Spleen (tissue), 13 donors: ENCODE measurements around the gene DNMT1. TPM values are rescaled to one million over a fixed set of nuclear protein-coding genes. Genes with fewer than 3 reads are reported as not detected.
"Not testable (repeated sequence)": the region's sequence is repeated elsewhere in the genome, so short reads cannot be mapped to it uniquely, and the experiment has no call there.

Source experiments
- DNase-seq: peaks from one replicate; pipeline ENCODE4 v3.0.0-alpha.2; 2020
- H3K27ac ChIP-seq, 8 donors: fragments of 200-600 bp; sonication (generic) in 7 of 8; 1 replicate in 4 of 8; 2 replicates in 4 of 8; pipeline versions ENCODE4 v1.5.0 to v1.8.0; 2016 to 2021; ENCODE audit warnings: inconsistent platforms in 4 of 8, mild to moderate bottlenecking in 4 of 8, moderate library complexity in 1 of 8
- H3K27me3 ChIP-seq, 7 donors: fragments of 200-600 bp; sonication (generic) in 6 of 7; replicated peaks in 1 of 7; 1 replicate in 4 of 7; 2 replicates in 3 of 7; pipeline versions ENCODE4 v1.5.0 to v1.8.0; 2016 to 2021; ENCODE audit warnings: inconsistent platforms in 3 of 7, mild to moderate bottlenecking in 1 of 7
- H3K36me3 ChIP-seq, 6 donors: fragments of 200-600 bp; sonication (generic) in 5 of 6; 1 replicate in 4 of 6; 2 replicates in 2 of 6; pipeline versions ENCODE4 v1.5.0 to v1.8.0; 2016 to 2021; ENCODE audit warnings: inconsistent platforms in 2 of 6
- H3K4me1 ChIP-seq, 6 donors: fragments of 200-600 bp; sonication (generic) in 5 of 6; 1 replicate in 3 of 6; 2 replicates in 3 of 6; pipeline versions ENCODE4 v1.5.0 to v1.8.0; 2016 to 2021; ENCODE audit warnings: inconsistent platforms in 3 of 6
- H3K4me3 ChIP-seq, 8 donors: fragments of 200-600 bp; sonication (generic) in 7 of 8; 1 replicate in 4 of 8; 2 replicates in 4 of 8; pipeline versions ENCODE4 v1.5.0 to v1.8.0; 2016 to 2021; ENCODE audit warnings: inconsistent platforms in 4 of 8, mild to moderate bottlenecking in 4 of 8, moderate library complexity in 2 of 8
- H3K9me3 ChIP-seq, 8 donors: fragments of 200-600 bp; sonication (generic) in 7 of 8; 1 replicate in 4 of 8; 2 replicates in 4 of 8; pipeline versions ENCODE4 v1.5.0 to v1.8.0; 2016 to 2021; ENCODE audit warnings: inconsistent platforms in 4 of 8
- CTCF ChIP-seq, 11 experiments: fragments of 200-600 bp in 7 of 11; fragments of 450-650 bp in 4 of 11; sonication (generic) in 4 of 11; IDR thresholded peaks in 8 of 11; conservative IDR thresholded peaks in 3 of 11; 1 replicate in 7 of 11; 2 replicates in 4 of 11; pipeline versions ENCODE4 v1.4.0 to v1.8.0; 2016 to 2021; ENCODE audit warnings: antibody characterized with exemption in 11 of 11, inconsistent platforms in 4 of 11, mild to moderate bottlenecking in 1 of 11
- POLR2A ChIP-seq, 3 donors: fragments of 450-650 bp; IDR thresholded peaks; one replicate each; pipeline ENCODE4 v1.5.1; 2017; ENCODE audit warnings: antibody characterized with exemption in 3 of 3, mild to moderate bottlenecking in 1 of 3
- POLR2AphosphoS5 ChIP-seq, 3 donors: sonication (generic); formaldehyde crosslinking; IDR thresholded peaks; one replicate each; pipeline ENCODE4 v1.5.1; 2017; ENCODE audit warnings: antibody characterized with exemption in 3 of 3
- WGBS, 5 donors: extraction: QIAGEN DNeasy Blood & Tissue Kit in 3 of 5; methylation state at CpG; one replicate each; pipeline versions ENCODE4 v1.1.5 to v1.1.7; 2013 to 2018; 5-methylcytosine and 5-hydroxymethylcytosine counted together
- intact Hi-C: fragments of 100-400 bp; cut with DNase I; formaldehyde crosslinking; loops from one replicate; pipeline ENCODE4 v1.15.0; 2023; ENCODE audit warnings: low total_unique reads
- long read RNA-seq, 2 donors: transcript quantifications; one replicate each; lab custom pipeline, GENCODE V29; 2026
- polyA plus RNA-seq, 3 donors: library from polyadenylated mRNA; stranded (reverse); fragments of 200-250 nt; gene quantifications; one replicate each; pipeline ENCODE4 v1.2.1, GENCODE V29; 2013
- total RNA-seq, 7 donors: library from RNA; depleted of rRNA in 3 of 7; stranded (reverse); fragments of >200 nt in 3 of 7; fragmentation: NEBNext Ultra II Directional in 4 of 7; extraction: Animal tissue kit (Norgen Biotek cat#: 25700) in 4 of 7; gene quantifications; one replicate each; pipeline versions ENCODE4 v1.1.0 to v1.2.1, GENCODE V29; 2016 to 2021
- donor health status: healthy with polysubstance abuse.
- donor health status: DM: no; HTN: no; CAD: no; lungs with moderate emphysema.
- donor health status: DM: no; HTN: no; CAD: no.
- donor health status: Bipolar disorder and iron deficiency.
- donor health status: healthy.
- donor health status: DM: no; HTN: no; CAD: no.
- donor health status: DM: yes; HTN: yes; CAD: no.

The DNMT1 gene
- total RNA-seq (100 to 1,000 TPM in 2 of 7 donors, 10 to 100 TPM in 5; 66.9 to 131 (median 77.2) TPM), polyA plus RNA-seq (10 to 100 TPM; 40.6 to 43.3 (median 41.1) TPM)
- long read RNA-seq, donor 1, partial matches to known transcripts, result 7 of 7 reads
- long read RNA-seq, donor 1, other reads (novel, unspliced or antisense), result 0 of 7 reads
- long read RNA-seq, donor 2, partial matches to known transcripts, result 125 of 126 reads
- long read RNA-seq, donor 2, other reads (novel, unspliced or antisense), result 0 of 126 reads

- H3K36me3 ChIP-seq, result peaks cover 0 to 31% (median 0%) of the 10 kb centered on the region in 6 donors
- intact Hi-C loops, result loop anchor here (10.0 kb wide), 1 partner anchor 50 kb away; no protein-coding TSS in a partner anchor
- H3K27ac ChIP-seq, result peak within 1 kb of the TSS; percentile 79 to 92 (median 88)
- no peaks in the 10 kb centered on the region for H3K27me3 ChIP-seq
- peak in 1 of 11 experiments; percentile 10 for TF ChIP-seq CTCF (IDR thresholded peaks at IDR 0.05 in 8 of 11, conservative IDR thresholded peaks at IDR 0.05 in 3 of 11)
- TF ChIP-seq POLR2A (IDR thresholded peaks at IDR 0.05), result peak in 2 of 3 donors; percentile 27 to 44
- TF ChIP-seq POLR2AphosphoS5 (IDR thresholded peaks at IDR 0.05), result peak; percentile 92 to 95 (median 94)
- 0 to 1% (median 0%) methylated on average over 15 to 71 of the region's 71 CpGs for WGBS, 5 donors
- H3K9me3 ChIP-seq, result no peaks in the 10 kb centered on the region
- H3K4me1 ChIP-seq, result peaks cover 17 to 78% (median 45%) of the 10 kb centered on the region in 6 donors
- H3K4me3 ChIP-seq, result peak within 1 kb of the TSS; percentile 87 to 99 (median 94)
- peak; percentile 98 for DNase-seq
These were observed at the start of gene DNMT1 for GRCh38 chr19:10194500-10195198. Gene DNMT1, minus strand, starts transcription at chr19:10194953. Its CDS starts 54 bp downstream, at chr19:10194899.

GRCh38 chr19:10243606-10244005 is 48.9 kb upstream of the DNMT1 start:
- intact Hi-C loops, result loop anchor here (10.0 kb wide), 1 partner anchor 49 kb away; the partner anchor contains the start of gene DNMT1
- no peaks in the 10 kb centered on the region for H3K27me3 ChIP-seq
- WGBS, 5 donors, result 94 to 97% (median 95%) methylated on average over 6 to 7 of the region's 7 CpGs
- TF ChIP-seq CTCF (IDR thresholded peaks at IDR 0.05 in 8 of 11, conservative IDR thresholded peaks at IDR 0.05 in 3 of 11) (no peak), POLR2AphosphoS5 (IDR thresholded peaks at IDR 0.05) (no peak)
- DNase-seq, result no peak
- H3K9me3 ChIP-seq, result no peaks in the 10 kb centered on the region
- H3K4me1 ChIP-seq, result peaks cover 0 to 12% (median 0%) of the 10 kb centered on the region in 6 donors
- no peak overlapping the region for H3K4me3 ChIP-seq
- no peak overlapping the region for H3K27ac ChIP-seq
- no peaks in the 10 kb centered on the region for H3K36me3 ChIP-seq

GRCh38 chr19:10241826-10242449 is 47.2 kb upstream of the DNMT1 start:
- H3K4me3 ChIP-seq, DNase-seq, H3K9me3 ChIP-seq, H3K36me3 ChIP-seq, H3K27me3 ChIP-seq, H3K27ac ChIP-seq: not testable (repeated sequence)
- peaks cover 0 to 25% (median 1%) of the 10 kb centered on the region in 6 donors for H3K4me1 ChIP-seq
- intact Hi-C loops, result loop anchor here (10.0 kb wide), 1 partner anchor 47 kb away; the partner anchor contains the start of gene DNMT1
- WGBS, 5 donors, result 81 to 92% (median 88%) methylated on average over 11 of the region's 11 CpGs

GRCh38 chr19:10238172-10238783 is 43.5 kb upstream of the DNMT1 start:
- TF ChIP-seq POLR2AphosphoS5 (IDR thresholded peaks at IDR 0.05) (no peak), CTCF (IDR thresholded peaks at IDR 0.05 in 8 of 11, conservative IDR thresholded peaks at IDR 0.05 in 3 of 11) (no peak), POLR2A (IDR thresholded peaks at IDR 0.05) (no peak)
- intact Hi-C loops, result no loop called here
- Histone ChIP-seq H3K4me1 (peaks cover 11 to 51% (median 22%) of the 10 kb centered on the region in 6 donors), H3K36me3 (no peaks in the 10 kb centered on the region), H3K9me3 (no peaks in the 10 kb centered on the region), H3K4me3 (no peak overlapping the region), H3K27me3 (no peaks in the 10 kb centered on the region), H3K27ac (peak overlapping the region in 1 of 8 donors; percentile 11)
- DNase-seq, result no peak
- 72 to 83% (median 76%) methylated on average over 9 to 12 of the region's 12 CpGs for WGBS, 5 donors
